HCT116 (cell line): ENCODE data around the gene GSC2. TPM values are rescaled to one million over a fixed set of nuclear protein-coding genes. Genes with fewer than 3 reads are reported as not detected.

Experiments used
- ATAC-seq: fragments of 200-7000 bp; cut with Tn5 transposase; 2 replicates; pipeline ENCODE4 v1.9.1; 2020; ENCODE audit warnings: mild to moderate bottlenecking, moderate library complexity
- BruUV-seq: library from RNA; stranded (reverse); fragments of 400-500 nt; replicated peaks from 2 replicates; lab custom pipeline; 2021; lab: Mats Ljungman, UMichigan
- CTCF ChIA-PET: fragments of 300-600 bp; sonication (Branson Sonifier 250); formaldehyde crosslinking; loops from one replicate; lab custom pipeline; 2021; ENCODE audit warnings: antibody characterized with exemption; lab: Charles Lee
- POLR2A ChIA-PET: fragments of 300-600, 350-600 bp; sonication (Branson Sonifier 250); formaldehyde crosslinking; loops from one replicate; lab custom pipeline; 2021; ENCODE audit warnings: antibody characterized with exemption; lab: Charles Lee
- RAD21 ChIA-PET, 2 experiments: fragments of 300-600 bp; sonication (Branson Sonifier 250); formaldehyde crosslinking; loops; one replicate each; lab custom pipeline; 2023; ENCODE audit warnings: low total read pairs in 2 of 2; ENCODE audit not compliant: uncharacterized antibody in 2 of 2, unreplicated experiment in 2 of 2, low non-redundant PET in 1 of 2; lab: Charles Lee
- DNase-seq: peaks from one replicate; pipeline ENCODE4 v3.0.0-alpha.2; 2010; ENCODE audit warnings: low read depth, low spot score
- H2AFZ ChIP-seq: fragments of 200-600 bp; shearing (Covaris generic), sonication (generic); 2 replicates; pipeline ENCODE4 v1.6.1; 2017; ENCODE audit warnings: low read depth, mixed run types, mixed read lengths, antibody characterized with exemption, low read length; ENCODE audit not compliant: poor library complexity, severe bottlenecking
- H3K27ac ChIP-seq: 2 replicates; pipeline ENCODE4 v1.5.1; 2012; ENCODE audit warnings: low read depth, low read length
- H3K27me3 ChIP-seq: fragments of 200-600 bp; sonication (generic); 2 replicates; pipeline ENCODE4 v1.6.1; 2016; ENCODE audit warnings: mixed run types, low read length, mixed read lengths; ENCODE audit not compliant: insufficient read depth
- H3K36me3 ChIP-seq, 2 experiments: fragments of 200-500 bp in 1 of 2; fragments of 200-600 bp in 1 of 2; sonication (Bioruptor generic) in 1 of 2; sonication (generic) in 1 of 2; 2 replicates each; pipeline versions ENCODE4 v1.5.1 to v1.6.1; 2014 to 2016; ENCODE audit warnings: low read length in 2 of 2, inconsistent platforms in 1 of 2, mixed read lengths in 1 of 2, mixed run types in 1 of 2; ENCODE audit not compliant: insufficient read depth in 2 of 2, control insufficient read depth in 1 of 2
- H3K4me1 ChIP-seq, 2 experiments: fragments of 200-600 bp in 1 of 2; sonication (generic) in 1 of 2; 2 replicates each; pipeline versions ENCODE4 v1.5.1 to v1.6.1; 2012 to 2017; ENCODE audit warnings: low read length in 2 of 2, inconsistent platforms in 1 of 2, mild to moderate bottlenecking in 1 of 2, mixed read lengths in 1 of 2, mixed run types in 1 of 2, moderate library complexity in 1 of 2; ENCODE audit not compliant: insufficient read depth in 2 of 2, control insufficient read depth in 1 of 2
- H3K4me2 ChIP-seq: fragments of 200-600 bp; sonication (generic); 2 replicates; pipeline ENCODE4 v1.6.1; 2017; ENCODE audit warnings: mixed run types, low read length, mixed read lengths
- H3K4me3 ChIP-seq, 2 experiments: fragments of 200-600 bp in 1 of 2; sonication (generic) in 1 of 2; replicated peaks in 1 of 2; 2 replicates each; pipeline ENCODE4 v1.5.1; 2011 to 2016; ENCODE audit warnings: low read length in 2 of 2, control low read depth in 1 of 2, low read depth in 1 of 2, mild to moderate bottlenecking in 1 of 2, mixed read lengths in 1 of 2, mixed run types in 1 of 2
- H3K79me2 ChIP-seq: fragments of 200-600 bp; sonication (generic); 2 replicates; pipeline ENCODE4 v1.6.1; 2017; ENCODE audit warnings: mild to moderate bottlenecking, mixed run types, low read length, moderate library complexity, mixed read lengths; ENCODE audit not compliant: insufficient read depth
- H3K9ac ChIP-seq: fragments of 200-600 bp; sonication (generic); 2 replicates; pipeline ENCODE4 v1.6.1; 2016; ENCODE audit warnings: low read length, mixed read lengths
- H3K9me2 ChIP-seq: fragments of 200-600 bp; sonication (generic), shearing (Covaris generic); 2 replicates; pipeline ENCODE4 v1.6.1; 2017; ENCODE audit warnings: mixed run types, mild to moderate bottlenecking, moderate library complexity; ENCODE audit not compliant: insufficient read depth
- H3K9me3 ChIP-seq, 2 experiments: fragments of 200-500 bp in 1 of 2; fragments of 200-600 bp in 1 of 2; sonication (Bioruptor generic) in 1 of 2; sonication (generic) in 1 of 2; 2 replicates each; pipeline ENCODE4 v1.6.1; 2014 to 2017; ENCODE audit warnings: low read length in 2 of 2, mixed read lengths in 2 of 2, inconsistent platforms in 1 of 2, low read depth in 1 of 2, mild to moderate bottlenecking in 1 of 2, mixed run types in 1 of 2, moderate library complexity in 1 of 2; ENCODE audit not compliant: control insufficient read depth in 1 of 2, insufficient read depth in 1 of 2
- H4K20me1 ChIP-seq: fragments of 200-600 bp; sonication (generic), shearing (Covaris generic); 2 replicates; pipeline ENCODE4 v1.6.1; 2017; ENCODE audit warnings: mixed run types, mild to moderate bottlenecking, moderate library complexity; ENCODE audit not compliant: insufficient read depth
- CBX3 ChIP-seq: IDR thresholded peaks from 2 replicates; pipeline ENCODE4 v1.6.1; 2012; ENCODE audit warnings: low read depth
- EGR1 ChIP-seq: IDR thresholded peaks from 2 replicates; pipeline ENCODE4 v1.6.1; 2012; ENCODE audit warnings: low read depth
- EZH2 ChIP-seq: fragments of 200-600 bp; sonication (generic); IDR thresholded peaks from 2 replicates; pipeline ENCODE4 v1.6.1; 2017; ENCODE audit warnings: antibody characterized with exemption, mixed run types
- EZH2phosphoT487 ChIP-seq: fragments of 200-600 bp; IDR thresholded peaks from 2 replicates; pipeline ENCODE4 v1.6.1; 2018; ENCODE audit warnings: antibody characterized with exemption, borderline replicate concordance
- JUND ChIP-seq: IDR thresholded peaks from 2 replicates; pipeline ENCODE4 v1.6.1; 2012
- POLR2AphosphoS5 ChIP-seq: IDR thresholded peaks from 2 replicates; pipeline ENCODE4 v1.6.1; 2011; ENCODE audit warnings: mild to moderate bottlenecking, low read depth, low read length, moderate library complexity
- RAD21 ChIP-seq: IDR thresholded peaks from 2 replicates; pipeline ENCODE4 v1.6.1; 2012; ENCODE audit warnings: low read depth, mild to moderate bottlenecking
- SRF ChIP-seq: IDR thresholded peaks from 2 replicates; pipeline ENCODE4 v1.6.1; 2012; ENCODE audit warnings: low read depth
- TCF7L2 ChIP-seq: IDR thresholded peaks from 2 replicates; pipeline ENCODE4 v1.7.0; 2011; ENCODE audit warnings: borderline replicate concordance, inconsistent platforms; ENCODE audit not compliant: insufficient read depth, insufficient read length; ENCODE audit errors: extremely low read depth
- ZFX ChIP-seq: fragments of 450-650 bp; IDR thresholded peaks from 2 replicates; pipeline ENCODE4 v1.6.1; 2017
- intact Hi-C: fragments of 100-400 bp; cut with micrococcal nuclease; formaldehyde crosslinking; loops from 2 replicates; pipeline ENCODE4 v1.10.0; 2022
- total RNA-seq: library from RNA; stranded (reverse); gene quantifications from one replicate; pipeline ENCODE4 v1.2.1, GENCODE V29; 2021; ENCODE audit not compliant: unreplicated experiment
- TF ChIP-seq, protein P1 (sequence below), 3 experiments: fragments of 200-600 bp in 1 of 3; sonication (generic) in 1 of 3; IDR thresholded peaks in 2 of 3; conservative IDR thresholded peaks in 1 of 3; 2 replicates each; pipeline ENCODE4 v1.5.1; 2012 to 2017; ENCODE audit warnings: low read depth in 2 of 3, low read length in 2 of 3, antibody characterized with exemption in 1 of 3, borderline replicate concordance in 1 of 3, control low read depth in 1 of 3, mild to moderate bottlenecking in 1 of 3, mixed read lengths in 1 of 3, mixed run types in 1 of 3, moderate library complexity in 1 of 3; ENCODE audit not compliant: insufficient read depth in 1 of 3
- TF ChIP-seq, protein P2 (sequence below): IDR thresholded peaks from 2 replicates; pipeline ENCODE4 v1.6.1; 2011; ENCODE audit warnings: mild to moderate bottlenecking, low read length, moderate library complexity; ENCODE audit not compliant: insufficient replicate concordance; ENCODE audit errors: extremely low read depth

The GSC2 gene
- total RNA-seq, 1 experiment from 2014 or later, result not detected

DNA sequence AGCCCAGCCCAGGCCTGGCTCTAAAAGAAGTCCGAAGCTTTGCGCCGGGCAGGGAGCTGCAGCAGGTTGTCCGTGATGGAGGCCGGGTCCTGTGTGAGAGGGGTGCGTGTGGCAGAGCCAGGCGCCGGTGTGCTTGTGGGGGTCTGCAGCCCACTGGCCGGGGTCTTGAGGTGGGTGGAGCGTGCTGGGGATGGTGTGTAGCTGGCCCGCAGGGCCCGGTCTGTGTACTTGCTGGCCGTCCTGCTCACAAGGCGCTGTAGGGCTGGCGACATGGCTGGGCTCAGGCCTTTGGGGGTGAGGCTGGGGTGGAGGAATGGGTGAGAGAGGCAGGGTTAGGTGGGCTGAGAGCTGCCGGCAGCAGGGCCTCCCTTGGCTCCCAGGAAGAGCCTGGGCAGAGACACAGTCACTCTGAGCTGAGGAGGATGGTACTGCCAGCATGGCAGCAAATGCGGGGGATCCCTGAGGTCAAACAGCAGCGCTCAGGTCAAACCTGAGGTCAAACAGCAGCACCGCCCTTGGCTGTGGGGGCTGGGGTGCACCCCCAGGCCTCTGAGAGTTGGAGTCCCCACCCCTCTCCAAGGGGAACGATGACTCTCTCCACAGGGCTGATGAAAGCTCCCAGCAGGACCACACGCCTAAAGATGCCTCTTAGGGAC lies 15.8 kb downstream of the GSC2 start (continued):
- TF ChIP-seq, protein P1, sequence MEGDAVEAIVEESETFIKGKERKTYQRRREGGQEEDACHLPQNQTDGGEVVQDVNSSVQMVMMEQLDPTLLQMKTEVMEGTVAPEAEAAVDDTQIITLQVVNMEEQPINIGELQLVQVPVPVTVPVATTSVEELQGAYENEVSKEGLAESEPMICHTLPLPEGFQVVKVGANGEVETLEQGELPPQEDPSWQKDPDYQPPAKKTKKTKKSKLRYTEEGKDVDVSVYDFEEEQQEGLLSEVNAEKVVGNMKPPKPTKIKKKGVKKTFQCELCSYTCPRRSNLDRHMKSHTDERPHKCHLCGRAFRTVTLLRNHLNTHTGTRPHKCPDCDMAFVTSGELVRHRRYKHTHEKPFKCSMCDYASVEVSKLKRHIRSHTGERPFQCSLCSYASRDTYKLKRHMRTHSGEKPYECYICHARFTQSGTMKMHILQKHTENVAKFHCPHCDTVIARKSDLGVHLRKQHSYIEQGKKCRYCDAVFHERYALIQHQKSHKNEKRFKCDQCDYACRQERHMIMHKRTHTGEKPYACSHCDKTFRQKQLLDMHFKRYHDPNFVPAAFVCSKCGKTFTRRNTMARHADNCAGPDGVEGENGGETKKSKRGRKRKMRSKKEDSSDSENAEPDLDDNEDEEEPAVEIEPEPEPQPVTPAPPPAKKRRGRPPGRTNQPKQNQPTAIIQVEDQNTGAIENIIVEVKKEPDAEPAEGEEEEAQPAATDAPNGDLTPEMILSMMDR (IDR thresholded peaks at IDR 0.05 in 2 of 3, conservative IDR thresholded peaks at IDR 0.05 in 1 of 3; ENCODE audit: borderline replicate concordance in 1 of 3, insufficient read depth in 1 of 3, low read depth in 2 of 3, low read length in 2 of 3), result no peak
- no peak for TF ChIP-seq TCF7L2
- TF ChIP-seq POLR2AphosphoS5, result no peak
- TF ChIP-seq EGR1, result no peak
- TF ChIP-seq, protein P2, sequence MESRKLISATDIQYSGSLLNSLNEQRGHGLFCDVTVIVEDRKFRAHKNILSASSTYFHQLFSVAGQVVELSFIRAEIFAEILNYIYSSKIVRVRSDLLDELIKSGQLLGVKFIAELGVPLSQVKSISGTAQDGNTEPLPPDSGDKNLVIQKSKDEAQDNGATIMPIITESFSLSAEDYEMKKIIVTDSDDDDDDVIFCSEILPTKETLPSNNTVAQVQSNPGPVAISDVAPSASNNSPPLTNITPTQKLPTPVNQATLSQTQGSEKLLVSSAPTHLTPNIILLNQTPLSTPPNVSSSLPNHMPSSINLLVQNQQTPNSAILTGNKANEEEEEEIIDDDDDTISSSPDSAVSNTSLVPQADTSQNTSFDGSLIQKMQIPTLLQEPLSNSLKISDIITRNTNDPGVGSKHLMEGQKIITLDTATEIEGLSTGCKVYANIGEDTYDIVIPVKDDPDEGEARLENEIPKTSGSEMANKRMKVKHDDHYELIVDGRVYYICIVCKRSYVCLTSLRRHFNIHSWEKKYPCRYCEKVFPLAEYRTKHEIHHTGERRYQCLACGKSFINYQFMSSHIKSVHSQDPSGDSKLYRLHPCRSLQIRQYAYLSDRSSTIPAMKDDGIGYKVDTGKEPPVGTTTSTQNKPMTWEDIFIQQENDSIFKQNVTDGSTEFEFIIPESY, result no peak
- no peak for TF ChIP-seq EZH2
- TF ChIP-seq EZH2phosphoT487, result no peak
- TF ChIP-seq, all 23 proteins: peak for 0

DNA sequence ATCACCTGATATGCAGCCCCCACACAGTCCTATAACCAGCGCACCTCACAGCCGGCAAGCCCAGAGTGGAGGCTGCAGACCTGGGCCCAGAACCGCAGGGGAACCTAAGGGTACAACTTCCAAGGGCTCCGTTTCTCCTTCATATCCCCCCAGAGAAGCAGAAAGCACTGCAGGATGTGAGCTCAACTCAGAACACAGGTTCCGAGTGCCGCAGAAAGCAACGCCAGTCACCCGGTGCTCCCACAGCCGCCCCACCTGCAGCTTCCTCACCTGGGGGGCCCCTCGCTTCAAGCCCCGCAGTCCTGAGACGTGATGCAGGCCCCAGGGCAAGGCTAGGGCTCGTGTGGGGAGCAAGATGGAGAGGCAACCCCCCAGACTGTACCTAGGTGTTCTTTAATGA lies 16.5 kb downstream of the GSC2 start:
- Histone ChIP-seq H4K20me1 (no peaks in the 10 kb centered on the region), H2AFZ (no peak overlapping the region), H3K27ac (no peak overlapping the region), H3K4me2 (no peak overlapping the region), H3K79me2 (no peaks in the 10 kb centered on the region), H3K9ac (no peak overlapping the region), H3K4me1 (no peaks in the 10 kb centered on the region), H3K9me3 (no peaks in the 10 kb centered on the region), H3K27me3 (no peaks in the 10 kb centered on the region), H3K9me2 (no peaks in the 10 kb centered on the region), H3K36me3 (peaks cover 11 to 15% of the 10 kb centered on the region in 2 experiments; a peak in 3 of 4 replicates), H3K4me3 (no peak overlapping the region)
- DNase-seq, result no peak
- ChIA-PET RAD21 (no interaction called here), CTCF (interaction anchor here (1.6 kb wide), 1 partner anchor 11 kb away, joined by 5 read pairs; the partner anchor contains the start of gene ESS2), POLR2A (no interaction called here)
- intact Hi-C loops, result no loop called here
- no peak for ATAC-seq
- TF ChIP-seq JUND, result no peak
- TF ChIP-seq, protein P2, result no peak
- no peak for TF ChIP-seq CBX3
- no peak for TF ChIP-seq EZH2phosphoT487
- no peak for TF ChIP-seq TCF7L2
- TF ChIP-seq ZFX, result no peak
- no peak for TF ChIP-seq POLR2AphosphoS5
- no peak for TF ChIP-seq EZH2
- TF ChIP-seq SRF, result no peak
- TF ChIP-seq RAD21, result no peak
- TF ChIP-seq EGR1, result no peak
- no TSS peak for BruUV-seq
